HepG2 (cell line): Measurements from ENCODE around the gene CCR5AS.

Source experiments
- ATAC-seq: fragments of 200-7000 bp; cut with Tn5 transposase; 3 replicates; pipeline ENCODE4 v1.9.1; 2020; ENCODE audit warnings: mild to moderate bottlenecking, moderate library complexity
- BruUV-seq: library from RNA; stranded (reverse); fragments of 400-500 nt; replicated peaks from 2 replicates; lab custom pipeline; 2021; lab: Mats Ljungman, UMichigan
- CTCF ChIA-PET: fragments of 300-600 bp; formaldehyde crosslinking; extraction: SDS; loops from one replicate; lab custom pipeline; 2021; ENCODE audit warnings: low total read pairs, inconsistent platforms, low intra/inter-chr PET ratio; lab: Yijun Ruan, JAX
- POLR2A ChIA-PET: fragments of 350-600 bp; sonication (Branson Sonifier 250); formaldehyde crosslinking; loops from one replicate; lab custom pipeline; 2020; ENCODE audit warnings: antibody characterized with exemption, inconsistent platforms; lab: Yijun Ruan, JAX
- DNase-seq: peaks from one replicate; pipeline ENCODE4 v3.0.0-alpha.2; 2015; ENCODE audit warnings: low spot score
- FAIRE-seq: peaks from 3 replicates; lab custom pipeline; 2011; peaks lifted over from hg19 to GRCh38; lab: Jason Lieb, UNC
- H2AFZ ChIP-seq: one replicate; pipeline ENCODE4 v1.6.1; 2011; ENCODE audit warnings: low read length, inconsistent platforms
- H3K27ac ChIP-seq: fragments of 300-600 bp; 3 replicates; pipeline ENCODE4 v1.8.0; 2011; ENCODE audit warnings: mixed run types, mild to moderate bottlenecking, mixed read lengths, low read length, inconsistent platforms; ENCODE audit not compliant: insufficient read depth; ENCODE audit errors: extremely low read length
- H3K27me3 ChIP-seq, 2 experiments: fragments of 200-600 bp in 1 of 2; 2 replicates in 1 of 2; 3 replicates in 1 of 2; pipeline versions ENCODE4 v1.6.0 to v1.8.0; 2011; ENCODE audit warnings: low read length in 2 of 2, mild to moderate bottlenecking in 2 of 2, moderate library complexity in 2 of 2, inconsistent platforms in 1 of 2; ENCODE audit not compliant: insufficient read depth in 2 of 2, control insufficient read depth in 1 of 2
- H3K36me3 ChIP-seq, 2 experiments: fragments of 200-600 bp in 1 of 2; replicated peaks in 1 of 2; 2 replicates in 1 of 2; 3 replicates in 1 of 2; pipeline versions ENCODE4 v1.5.1 to v1.8.0; 2011; ENCODE audit warnings: low read length in 2 of 2, inconsistent platforms in 1 of 2; ENCODE audit not compliant: insufficient read depth in 2 of 2, control insufficient read depth in 1 of 2
- H3K4me1 ChIP-seq: 2 replicates; pipeline ENCODE4 v1.5.1; 2012; ENCODE audit warnings: low read length, inconsistent platforms; ENCODE audit not compliant: insufficient read depth
- H3K4me2 ChIP-seq: 2 replicates; pipeline ENCODE4 v1.6.0; 2011; ENCODE audit warnings: low read depth, low read length, inconsistent platforms
- H3K4me3 ChIP-seq, 3 experiments: fragments of 200-600 bp in 1 of 3; sonication (generic), shearing (Covaris generic) in 1 of 3; replicated peaks in 1 of 3; 2 replicates each; pipeline ENCODE4 v1.5.1; 2011 to 2016; ENCODE audit warnings: low read length in 3 of 3, inconsistent platforms in 2 of 3, low read depth in 2 of 3, mild to moderate bottlenecking in 2 of 3, control low read depth in 1 of 3, mixed read lengths in 1 of 3; ENCODE audit not compliant: insufficient read depth in 1 of 3
- H3K79me2 ChIP-seq: one replicate; pipeline ENCODE4 v1.6.1; 2011; ENCODE audit warnings: low read length, inconsistent platforms; ENCODE audit not compliant: insufficient read depth
- H3K9ac ChIP-seq: 2 replicates; pipeline ENCODE4 v1.6.0; 2011; ENCODE audit warnings: mild to moderate bottlenecking, low read depth, low read length, inconsistent platforms; ENCODE audit not compliant: insufficient read depth
- H3K9me3 ChIP-seq: 2 replicates; pipeline ENCODE4 v1.5.1; 2012; ENCODE audit warnings: mild to moderate bottlenecking, low read length
- H4K20me1 ChIP-seq: 2 replicates; pipeline ENCODE4 v1.6.0; 2011; ENCODE audit warnings: inconsistent platforms, mild to moderate bottlenecking, low read length, moderate library complexity; ENCODE audit not compliant: insufficient read depth
- E2F1 ChIP-seq: sonication (generic); formaldehyde crosslinking; IDR thresholded peaks from 2 replicates; pipeline ENCODE4 v1.5.0; 2020; ENCODE audit warnings: missing genetic modification reagents
- REST ChIP-seq, 2 experiments: IDR thresholded peaks; 2 replicates each; pipeline ENCODE4 v1.6.1; 2011 to 2012; ENCODE audit warnings: low read length in 2 of 2, borderline replicate concordance in 1 of 2, low read depth in 1 of 2, mild to moderate bottlenecking in 1 of 2, moderate library complexity in 1 of 2
- WIZ ChIP-seq: sonication (generic); formaldehyde crosslinking; IDR thresholded peaks from 2 replicates; pipeline ENCODE4 v1.5.1; 2020; ENCODE audit warnings: mild to moderate bottlenecking, missing genetic modification reagents
- ZMAT5 ChIP-seq: sonication (generic); formaldehyde crosslinking; IDR thresholded peaks from 2 replicates; pipeline ENCODE4 v1.5.0; 2020; ENCODE audit warnings: mild to moderate bottlenecking, low read depth, missing genetic modification reagents, borderline replicate concordance
- ZNF558 ChIP-seq: sonication (generic); formaldehyde crosslinking; IDR thresholded peaks from 2 replicates; pipeline ENCODE4 v1.9.0; 2022; ENCODE audit warnings: mild to moderate bottlenecking, missing genetic modification reagents, borderline replicate concordance
- ZNF563 ChIP-seq: sonication (generic); formaldehyde crosslinking; IDR thresholded peaks from 2 replicates; pipeline ENCODE4 v1.8.0; 2022; ENCODE audit warnings: mild to moderate bottlenecking, moderate library complexity, missing genetic modification reagents
- WGBS: methylation state at CpG from one replicate; pipeline ENCODE4 v1.1.6; 2017; ENCODE audit warnings: low lambda C conversion rate; 5-methylcytosine and 5-hydroxymethylcytosine counted together
- in situ Hi-C: cut with HindIII; loops from 2 replicates; pipeline ENCODE4 v1.10.0; 2017; ENCODE audit warnings: low pct_unique_long_range_greater_than_20kb; ENCODE audit not compliant: extremely low pct_ligation_motif_present
- intact Hi-C: fragments of 100-400 bp; cut with micrococcal nuclease; formaldehyde crosslinking; loops from one replicate; pipeline ENCODE4 v1.10.0; 2022; ENCODE audit not compliant: unreplicated experiment

Gene CCR5AS

GRCh38 chr3:46369675-46370132 lies 37.2 kb downstream of the CCR5AS start:
- Histone ChIP-seq H3K4me3 (no peak overlapping the region), H2AFZ (no peak overlapping the region), H3K9ac (no peak overlapping the region), H3K79me2 (no peaks in the 10 kb centered on the region), H4K20me1 (no peaks in the 10 kb centered on the region), H3K4me2 (no peak overlapping the region), H3K9me3 (no peaks in the 10 kb centered on the region), H3K36me3 (no peaks in the 10 kb centered on the region), H3K27ac (no peak overlapping the region), H3K27me3 (peaks cover 2 to 12% of the 10 kb centered on the region in 2 experiments; a peak in 3 of 5 replicates), H3K4me1 (peaks cover 13% of the 10 kb centered on the region)
- BruUV-seq, result no TSS peak
- ATAC-seq, result no peak
- 0% methylated on average over 4 of the region's 6 CpGs for WGBS
- POLR2A ChIA-PET, result no interaction called here
- FAIRE-seq, result no peak
- CTCF ChIA-PET, result no interaction called here
- no peak for TF ChIP-seq ZNF563 (CRISPR knock-in tag)
- no peak for DNase-seq
- in situ Hi-C loops, result no loop called here
- intact Hi-C loops, result no loop called here

GRCh38 chr3:46369151-46369550 lies 37.7 kb downstream of the CCR5AS start:
- DNase-seq (no peak), ATAC-seq (no peak), FAIRE-seq (no peak)
- Histone ChIP-seq H3K9ac (no peak overlapping the region), H3K9me3 (no peaks in the 10 kb centered on the region), H4K20me1 (no peaks in the 10 kb centered on the region), H2AFZ (no peak overlapping the region), H3K4me3 (no peak overlapping the region), H3K4me2 (no peak overlapping the region), H3K79me2 (no peaks in the 10 kb centered on the region), H3K36me3 (no peaks in the 10 kb centered on the region), H3K27me3 (peaks cover 0 to 9% of the 10 kb centered on the region in 2 experiments; a peak in 2 of 5 replicates), H3K27ac (no peak overlapping the region), H3K4me1 (peaks cover 13% of the 10 kb centered on the region)
- BruUV-seq, result no TSS peak
- intact Hi-C loops, result no loop called here
- ChIA-PET POLR2A (no interaction called here), CTCF (no interaction called here)
- 51% methylated on average over 4 of the region's 4 CpGs for WGBS
- in situ Hi-C loops, result no loop called here
- no peak for TF ChIP-seq WIZ (CRISPR knock-in tag)
- TF ChIP-seq ZNF558, result no peak
- TF ChIP-seq ZMAT5 (CRISPR knock-in tag), result no peak
- TF ChIP-seq E2F1 (CRISPR knock-in tag), result no peak
- TF ChIP-seq REST (IDR thresholded peaks at IDR 0.05; ENCODE audit: borderline replicate concordance in 1 of 2, low read depth in 1 of 2, low read length in 2 of 2), result no peak
